Sciatic nerve (tissue), 2 donors: ENCODE data around the gene TAF11L14. TPM values are rescaled to one million over a fixed set of nuclear protein-coding genes. Genes with fewer than 3 reads are reported as not detected.

ENCODE experiments used
- ATAC-seq: fragments of 200-7000 bp; cut with Tn5 transposase; one replicate; pipeline ENCODE4 v1.9.1; 2020; ENCODE audit warnings: mild to moderate bottlenecking, moderate library complexity
- DNase-seq: peaks from one replicate; pipeline ENCODE4 v3.0.0-alpha.2; 2020; ENCODE audit warnings: low spot score
- intact Hi-C: fragments of 100-400 bp; cut with DNase I; formaldehyde crosslinking; loops from one replicate; pipeline ENCODE4 v1.14.2; 2022
- total RNA-seq: library from RNA; stranded (reverse); fragmentation: NEBNext Ultra II Directional; extraction: Animal tissue kit (Norgen Biotek cat#: 25700); gene quantifications from one replicate; pipeline ENCODE4 v1.2.1, GENCODE V29; 2021
- donor health status: DM: no; HTN: no; CAD: no.
- donor health status: DM: no; HTN: no; CAD: no.

Gene TAF11L14
- total RNA-seq, 1 donor from 2014 or later, result not detected

GRCh38 chr5:17666726-17667235, 32.5 kb downstream of the TAF11L14 start:
- intact Hi-C loops, result no loop called here
- DNase-seq (no peak), ATAC-seq (no peak)

GRCh38 chr5:17670353-17670752, 36.1 kb downstream of the TAF11L14 start:
- ATAC-seq (no peak), DNase-seq (no peak)
- intact Hi-C loops, result no loop called here

GRCh38 chr5:17678751-17679324, 44.6 kb downstream of the TAF11L14 start:
- no peak for DNase-seq
- ATAC-seq, result no peak
- intact Hi-C loops, result no loop called here

- ATAC-seq (no peak), DNase-seq (no peak)
- intact Hi-C loops, result no loop called here
Observed at GRCh38 chr5:17679597-17680203, 45.4 kb downstream of the TAF11L14 start.

GRCh38 chr5:17680737-17681136, 46.5 kb downstream of the TAF11L14 start:
- ATAC-seq, result no peak
- DNase-seq, result no peak
- intact Hi-C loops, result no loop called here

Other genes starting within 250 kb of the TAF11L14 start
- gene TAF11L2, start 136.2 kb upstream of the TAF11L14 start, total RNA-seq, result not detected
- not detected for gene TAF11L3, start 116.1 kb upstream of the TAF11L14 start, total RNA-seq
- not detected for gene TAF11L4, start 112.7 kb upstream of the TAF11L14 start, total RNA-seq
- not detected for gene TAF11L5, start 109.2 kb upstream of the TAF11L14 start, total RNA-seq
- not detected for gene TAF11L6, start 105.8 kb upstream of the TAF11L14 start, total RNA-seq
- not detected for gene TAF11L7, start 48.7 kb upstream of the TAF11L14 start, total RNA-seq
- not detected for gene TAF11L8, start 43.5 kb upstream of the TAF11L14 start, total RNA-seq
- gene TAF11L9, start 40.1 kb upstream of the TAF11L14 start, total RNA-seq, result not detected
- not detected for gene TAF11L10, start 36.6 kb upstream of the TAF11L14 start, total RNA-seq
- not detected for gene TAF11L11, start 30.3 kb upstream of the TAF11L14 start, total RNA-seq
- not detected for gene TAF11L12, start 24.1 kb upstream of the TAF11L14 start, total RNA-seq
- not detected for gene TAF11L13, start 2.4 kb upstream of the TAF11L14 start, total RNA-seq